Colonic mucosa (tissue), 4 donors: ENCODE data around the gene STK32C. TPM values are rescaled to one million over a fixed set of nuclear protein-coding genes. Genes with fewer than 3 reads are reported as not detected.

Experiments used
- DNase-seq: peaks from one replicate; pipeline ENCODE4 v3.0.0-alpha.2; 2020
- H3K27ac ChIP-seq: fragments of 200-600 bp; one replicate; pipeline ENCODE4 v1.8.0; 2021
- H3K27me3 ChIP-seq: fragments of 200-600 bp; one replicate; pipeline ENCODE4 v1.8.0; 2021
- H3K36me3 ChIP-seq: fragments of 200-600 bp; one replicate; pipeline ENCODE4 v1.8.0; 2021
- H3K4me1 ChIP-seq: fragments of 200-600 bp; one replicate; pipeline ENCODE4 v1.8.0; 2021; ENCODE audit warnings: mild to moderate bottlenecking
- H3K4me3 ChIP-seq: fragments of 200-600 bp; one replicate; pipeline ENCODE4 v1.8.0; 2021
- H3K9ac ChIP-seq, 2 donors: one replicate each; pipeline ENCODE4 v1.7.0; 2013; ENCODE audit warnings: control low read depth in 2 of 2, low read depth in 2 of 2, low read length in 2 of 2
- H3K9me3 ChIP-seq: fragments of 200-600 bp; one replicate; pipeline ENCODE4 v1.8.0; 2021
- intact Hi-C: fragments of 100-400 bp; cut with DNase I; formaldehyde crosslinking; loops from one replicate; pipeline ENCODE4 v1.14.1; 2022
- total RNA-seq, 2 donors: library from RNA; stranded (reverse); fragmentation: NEBNext Ultra II Directional in 1 of 2; extraction: Animal tissue kit (Norgen Biotek cat#: 25700) in 1 of 2; gene quantifications; one replicate each; pipeline ENCODE4 v1.2.1, GENCODE V29; 2021
- TF ChIP-seq, protein P1 (sequence below): fragments of 200-600 bp; IDR thresholded peaks from one replicate; pipeline ENCODE4 v1.8.0; 2022; ENCODE audit warnings: antibody characterized with exemption, mild to moderate bottlenecking
- donor health status: healthy.
- donor health status: DM: no; HTN: no; CAD: no.
- donor health status: DM: no; HTN: no; CAD: no.

STK32C gene
- total RNA-seq, 2 donors from 2014 or later = 9.2 to 14.5 TPM

DNA sequence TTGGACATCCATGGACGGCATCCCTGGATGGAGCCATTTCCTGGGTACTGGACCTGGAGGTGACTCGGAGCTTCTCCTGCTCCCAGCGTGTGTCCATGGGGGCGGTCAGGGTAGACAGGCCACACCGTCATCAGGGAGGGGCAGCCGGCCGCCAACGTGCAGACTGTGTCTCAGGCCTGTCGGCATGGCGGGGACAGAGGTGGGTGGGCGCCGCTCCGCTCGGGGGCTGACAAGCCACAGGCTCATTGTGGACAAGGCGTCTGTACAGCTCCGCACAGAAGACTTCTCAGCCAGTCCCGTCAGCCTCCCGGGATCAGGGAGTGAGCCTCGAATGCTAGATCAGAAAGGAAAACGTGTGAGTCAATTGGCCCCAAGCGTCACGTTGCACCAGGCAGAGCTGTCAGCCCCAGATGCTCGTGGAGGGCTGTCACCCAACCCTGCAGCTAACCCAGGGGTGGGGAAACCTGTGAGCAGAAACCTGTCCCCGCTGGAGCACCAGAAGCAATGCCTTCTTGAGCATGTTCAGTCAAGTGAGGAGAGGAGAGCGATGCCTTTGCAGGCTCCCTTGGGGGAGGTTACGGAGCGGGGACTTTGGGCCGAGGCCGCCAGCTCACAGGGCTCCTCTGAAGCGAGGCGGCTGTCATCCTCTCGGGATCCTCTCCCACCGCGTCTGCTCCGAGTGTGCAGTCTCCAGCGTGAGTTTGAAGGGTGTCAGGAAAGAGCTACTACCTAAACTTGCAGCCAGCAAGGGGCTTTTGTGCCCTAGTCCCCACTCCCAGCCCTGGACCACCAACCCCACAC, 137.0 kb downstream of the STK32C start:
- TF ChIP-seq, protein P1, sequence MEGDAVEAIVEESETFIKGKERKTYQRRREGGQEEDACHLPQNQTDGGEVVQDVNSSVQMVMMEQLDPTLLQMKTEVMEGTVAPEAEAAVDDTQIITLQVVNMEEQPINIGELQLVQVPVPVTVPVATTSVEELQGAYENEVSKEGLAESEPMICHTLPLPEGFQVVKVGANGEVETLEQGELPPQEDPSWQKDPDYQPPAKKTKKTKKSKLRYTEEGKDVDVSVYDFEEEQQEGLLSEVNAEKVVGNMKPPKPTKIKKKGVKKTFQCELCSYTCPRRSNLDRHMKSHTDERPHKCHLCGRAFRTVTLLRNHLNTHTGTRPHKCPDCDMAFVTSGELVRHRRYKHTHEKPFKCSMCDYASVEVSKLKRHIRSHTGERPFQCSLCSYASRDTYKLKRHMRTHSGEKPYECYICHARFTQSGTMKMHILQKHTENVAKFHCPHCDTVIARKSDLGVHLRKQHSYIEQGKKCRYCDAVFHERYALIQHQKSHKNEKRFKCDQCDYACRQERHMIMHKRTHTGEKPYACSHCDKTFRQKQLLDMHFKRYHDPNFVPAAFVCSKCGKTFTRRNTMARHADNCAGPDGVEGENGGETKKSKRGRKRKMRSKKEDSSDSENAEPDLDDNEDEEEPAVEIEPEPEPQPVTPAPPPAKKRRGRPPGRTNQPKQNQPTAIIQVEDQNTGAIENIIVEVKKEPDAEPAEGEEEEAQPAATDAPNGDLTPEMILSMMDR = no peak
- no peaks in the 10 kb centered on the region for H3K27me3 ChIP-seq
- H3K9ac ChIP-seq = no peak overlapping the region
- no peaks in the 10 kb centered on the region for H3K36me3 ChIP-seq
- no peaks in the 10 kb centered on the region for H3K9me3 ChIP-seq
- no peak for DNase-seq
- intact Hi-C loops = no loop called here
- no peak overlapping the region for H3K27ac ChIP-seq
- H3K4me3 ChIP-seq = no peak overlapping the region
- H3K4me1 ChIP-seq = no peaks in the 10 kb centered on the region

DNA sequence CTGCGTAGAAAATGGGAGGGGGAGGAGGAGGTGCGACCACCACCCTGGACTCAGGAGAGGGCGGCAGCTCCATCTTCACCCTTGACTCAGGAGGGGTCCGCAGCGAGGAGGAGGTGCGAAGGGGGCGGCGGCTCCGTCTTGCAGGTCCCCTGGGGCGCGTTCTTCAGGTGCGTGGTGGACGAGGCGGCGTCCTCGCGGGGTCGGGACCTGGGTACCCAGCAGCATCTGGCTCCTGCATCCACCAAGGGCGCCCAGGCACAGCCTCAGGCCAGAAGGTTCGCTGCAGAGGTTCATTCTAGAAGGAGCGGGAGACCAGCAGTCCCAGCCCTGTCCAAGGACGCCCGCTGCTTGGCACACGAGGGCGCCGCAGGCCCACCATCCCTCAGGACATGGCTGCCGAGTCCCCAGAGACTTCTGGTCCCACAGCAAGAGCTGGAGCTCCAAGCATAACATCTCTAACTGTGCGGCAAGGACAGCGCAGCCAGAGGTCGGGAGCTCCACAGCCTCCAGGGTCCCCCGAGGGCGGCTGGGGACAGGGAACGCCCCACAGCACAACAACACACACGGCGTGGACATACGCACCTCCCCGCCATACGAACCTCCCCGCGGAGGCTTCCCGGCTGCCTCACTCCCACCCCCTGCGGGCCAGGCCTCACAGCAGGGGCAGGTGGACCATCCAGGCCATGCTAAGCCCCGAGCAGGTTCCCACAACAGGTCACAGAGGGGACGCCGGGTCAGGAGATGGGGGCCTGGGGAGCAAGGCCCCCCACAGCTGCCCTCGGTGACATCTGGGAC, 137.8 kb downstream of the STK32C start:
- no peak for DNase-seq
- Histone ChIP-seq H3K27ac (no peak overlapping the region), H3K9me3 (no peaks in the 10 kb centered on the region), H3K4me1 (no peaks in the 10 kb centered on the region), H3K27me3 (no peaks in the 10 kb centered on the region), H3K4me3 (no peak overlapping the region), H3K36me3 (no peaks in the 10 kb centered on the region), H3K9ac (no peak overlapping the region)
- intact Hi-C loops = no loop called here
- TF ChIP-seq, protein P1 = no peak

DNA sequence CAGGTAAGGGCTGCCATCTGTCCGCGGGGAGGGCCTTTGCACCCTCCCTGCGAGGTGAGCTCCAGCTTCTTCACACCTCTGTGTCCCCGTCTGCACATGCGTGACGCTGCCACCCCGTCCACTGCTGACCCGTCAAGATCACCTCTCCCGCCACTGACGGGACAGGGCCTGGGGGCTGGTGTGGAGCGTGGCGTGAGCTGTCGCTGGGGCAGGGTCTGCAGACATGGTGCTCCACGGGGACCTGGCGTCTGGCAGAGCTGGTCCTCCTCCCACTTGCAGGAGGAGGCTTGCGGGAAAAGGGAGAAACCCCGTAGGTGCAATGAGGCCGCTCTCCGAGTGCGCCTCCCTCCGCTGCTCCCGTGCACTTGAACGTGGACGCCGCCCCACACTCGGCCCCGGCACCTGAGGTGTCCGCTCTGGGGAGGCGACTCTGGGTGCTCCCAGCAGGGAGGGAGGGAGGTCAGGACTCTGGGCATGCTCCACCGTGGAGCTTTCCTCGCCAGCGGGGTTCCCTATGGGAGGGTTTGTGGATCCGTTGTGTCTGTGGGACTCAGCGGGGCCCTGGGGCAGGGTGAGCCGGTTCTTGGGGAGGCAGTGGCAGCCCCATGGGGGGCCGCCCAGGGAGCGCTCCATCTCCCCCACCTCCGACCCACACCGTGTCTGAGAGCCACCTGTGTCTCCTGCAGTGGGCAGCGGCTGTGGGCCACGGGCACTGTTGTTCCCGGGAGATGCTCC, 138.6 kb downstream of the STK32C start:
- H3K27ac ChIP-seq = no peak overlapping the region
- TF ChIP-seq, protein P1 = no peak
- no peaks in the 10 kb centered on the region for H3K36me3 ChIP-seq
- H3K9me3 ChIP-seq = no peaks in the 10 kb centered on the region
- DNase-seq = no peak
- H3K4me1 ChIP-seq = no peaks in the 10 kb centered on the region
- no peak overlapping the region for H3K4me3 ChIP-seq
- no peak overlapping the region for H3K9ac ChIP-seq
- intact Hi-C loops = no loop called here
- no peaks in the 10 kb centered on the region for H3K27me3 ChIP-seq

DNA sequence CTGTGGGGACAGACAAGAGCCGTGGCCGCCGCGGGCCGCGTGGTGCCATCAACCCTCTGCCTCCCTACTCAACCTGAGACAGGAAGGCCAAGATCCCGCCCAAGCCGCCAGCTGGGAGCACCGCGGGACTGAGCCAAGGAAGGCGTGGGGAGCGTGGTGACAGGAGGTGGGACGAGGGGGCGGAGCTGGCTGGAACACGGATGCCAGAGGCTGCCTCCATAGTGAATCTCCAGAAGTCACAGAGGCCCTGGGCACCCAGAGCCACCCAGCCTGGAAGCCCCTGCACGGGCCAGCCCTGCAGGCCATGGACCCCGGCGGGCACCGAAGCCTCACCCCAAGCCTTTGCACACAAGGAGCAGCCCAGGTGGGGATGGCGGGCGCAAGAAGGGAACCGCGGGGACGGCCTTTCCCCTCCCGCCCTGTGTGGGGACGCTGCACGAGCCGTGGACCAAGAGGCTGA, 139.1 kb downstream of the STK32C start:
- H3K27me3 ChIP-seq = no peaks in the 10 kb centered on the region
- no peak for DNase-seq
- H3K9me3 ChIP-seq = no peaks in the 10 kb centered on the region
- H3K9ac ChIP-seq = no peak overlapping the region
- H3K27ac ChIP-seq = no peak overlapping the region
- no peaks in the 10 kb centered on the region for H3K4me1 ChIP-seq
- TF ChIP-seq, protein P1 = no peak
- intact Hi-C loops = no loop called here
- H3K36me3 ChIP-seq = no peaks in the 10 kb centered on the region
- no peak overlapping the region for H3K4me3 ChIP-seq

DNA sequence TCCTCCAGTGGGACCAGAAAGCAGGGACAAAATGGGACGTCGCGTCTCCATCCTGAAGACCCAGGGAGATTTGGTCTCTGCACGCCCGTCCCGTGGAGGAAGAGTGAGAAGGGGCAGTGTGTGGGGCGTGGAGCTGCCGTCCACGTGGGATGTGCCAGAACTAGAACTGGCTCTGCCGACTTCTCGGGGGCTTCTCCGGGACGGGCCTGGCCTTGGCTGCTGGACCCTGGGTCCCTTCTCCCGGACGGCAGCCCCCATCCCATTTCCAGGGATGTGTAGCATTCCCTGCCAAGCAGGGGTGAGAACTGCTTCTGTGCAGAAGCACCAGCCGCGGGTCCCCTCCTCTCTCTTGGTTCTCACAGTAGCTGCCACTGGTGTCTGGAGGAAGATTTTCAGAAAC, 139.8 kb downstream of the STK32C start:
- Histone ChIP-seq H3K36me3 (no peaks in the 10 kb centered on the region), H3K4me1 (no peaks in the 10 kb centered on the region), H3K27ac (no peak overlapping the region), H3K27me3 (no peaks in the 10 kb centered on the region), H3K4me3 (no peak overlapping the region), H3K9ac (no peak overlapping the region), H3K9me3 (no peaks in the 10 kb centered on the region)
- TF ChIP-seq, protein P1 = no peak
- no peak for DNase-seq
- intact Hi-C loops = no loop called here
